ENCODE data around the gene SLC9A1. TPM values are rescaled to one million over a fixed set of nuclear protein-coding genes. Genes with fewer than 3 reads are reported as not detected.

SLC9A1 gene
- total and polyA plus RNA-seq, 4 donors: 4.5 to 24.9 (median 13.8) TPM

DNA sequence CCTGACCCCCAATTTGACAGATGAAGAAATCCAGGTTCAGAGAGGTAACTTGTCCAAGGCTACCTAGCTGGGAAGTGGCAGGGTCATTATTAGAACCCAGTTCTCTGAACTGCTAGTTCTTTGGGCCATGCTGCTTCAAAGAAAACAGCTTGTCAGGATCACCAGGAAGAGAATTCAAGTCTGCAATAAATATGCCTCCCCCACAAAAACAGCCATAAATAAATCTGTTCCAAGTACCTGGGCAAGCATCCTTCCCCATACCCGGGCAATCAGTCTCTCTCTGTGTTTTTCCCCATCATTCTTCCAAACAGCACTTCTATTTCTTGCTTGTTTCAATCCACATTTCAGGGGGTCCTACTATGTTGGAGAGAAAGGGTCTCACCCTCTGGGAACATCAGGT lies 34.1 kb downstream of the SLC9A1 start:
- ATAC-seq (ENCODE audit: low FRiP score) (no peak), DNase-seq (no peak)
- no peak overlapping the region for H3K27ac ChIP-seq (ENCODE audit: low read depth in 1 of 2, low read length in 2 of 2)
- H3K4me1 ChIP-seq (ENCODE audit: control insufficient read depth in 1 of 2, insufficient read depth in 2 of 2, low read length in 2 of 2): peaks cover 2 to 4% of the 10 kb centered on the region in 2 donors
- no peaks in the 10 kb centered on the region for H3K9me3 ChIP-seq (ENCODE audit: control insufficient read depth, low read length)
- H3K36me3 ChIP-seq (ENCODE audit: control insufficient read depth in 1 of 2, insufficient read depth in 2 of 2, low read length in 1 of 2): no peaks in the 10 kb centered on the region
- no peak overlapping the region for H3K4me3 ChIP-seq (ENCODE audit: low read length in 2 of 2)
- intact Hi-C loops (cut with DNase I): no loop called here
- H3K27me3 ChIP-seq (ENCODE audit: control insufficient read depth in 1 of 2, insufficient read depth in 2 of 2, low read length in 1 of 2): no peaks in the 10 kb centered on the region
- 69% methylated on average over 1 of the region's 1 CpG for WGBS, 2 donors

DNA sequence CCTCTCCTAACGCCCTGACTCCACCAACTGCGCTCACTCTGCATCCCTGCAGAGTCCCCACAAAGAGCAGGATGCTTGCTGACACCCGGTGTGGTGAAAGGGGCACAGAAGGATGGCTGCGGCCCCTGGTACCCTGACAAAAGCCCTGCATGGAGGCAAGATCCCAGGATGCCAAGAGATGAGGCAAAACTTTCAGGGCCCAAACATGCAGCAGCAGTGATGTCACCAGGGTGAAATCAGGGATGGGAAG lies 36.6 kb downstream of the SLC9A1 start:
- no peaks in the 10 kb centered on the region for H3K36me3 ChIP-seq (ENCODE audit: control insufficient read depth in 1 of 2, insufficient read depth in 2 of 2, low read length in 1 of 2)
- WGBS, 2 donors: 81% methylated on average over 4 of the region's 4 CpGs
- H3K27me3 ChIP-seq (ENCODE audit: control insufficient read depth in 1 of 2, insufficient read depth in 2 of 2, low read length in 1 of 2): no peaks in the 10 kb centered on the region
- intact Hi-C loops (cut with DNase I): loop anchor here (2.0 kb wide), 1 partner anchor 36 kb away; the partner anchor contains the start of gene SLC9A1 (in 2 of the 2)
- H3K4me3 ChIP-seq (ENCODE audit: low read length in 2 of 2): no peak overlapping the region
- DNase-seq: no peak
- H3K9me3 ChIP-seq (ENCODE audit: control insufficient read depth, low read length): no peaks in the 10 kb centered on the region
- peak overlapping the region; percentile 5 to 94 for H3K27ac ChIP-seq (ENCODE audit: low read depth in 1 of 2, low read length in 2 of 2)
- peaks cover 2 to 4% of the 10 kb centered on the region in 2 donors for H3K4me1 ChIP-seq (ENCODE audit: control insufficient read depth in 1 of 2, insufficient read depth in 2 of 2, low read length in 2 of 2)
- ATAC-seq (ENCODE audit: low FRiP score): no peak

DNA sequence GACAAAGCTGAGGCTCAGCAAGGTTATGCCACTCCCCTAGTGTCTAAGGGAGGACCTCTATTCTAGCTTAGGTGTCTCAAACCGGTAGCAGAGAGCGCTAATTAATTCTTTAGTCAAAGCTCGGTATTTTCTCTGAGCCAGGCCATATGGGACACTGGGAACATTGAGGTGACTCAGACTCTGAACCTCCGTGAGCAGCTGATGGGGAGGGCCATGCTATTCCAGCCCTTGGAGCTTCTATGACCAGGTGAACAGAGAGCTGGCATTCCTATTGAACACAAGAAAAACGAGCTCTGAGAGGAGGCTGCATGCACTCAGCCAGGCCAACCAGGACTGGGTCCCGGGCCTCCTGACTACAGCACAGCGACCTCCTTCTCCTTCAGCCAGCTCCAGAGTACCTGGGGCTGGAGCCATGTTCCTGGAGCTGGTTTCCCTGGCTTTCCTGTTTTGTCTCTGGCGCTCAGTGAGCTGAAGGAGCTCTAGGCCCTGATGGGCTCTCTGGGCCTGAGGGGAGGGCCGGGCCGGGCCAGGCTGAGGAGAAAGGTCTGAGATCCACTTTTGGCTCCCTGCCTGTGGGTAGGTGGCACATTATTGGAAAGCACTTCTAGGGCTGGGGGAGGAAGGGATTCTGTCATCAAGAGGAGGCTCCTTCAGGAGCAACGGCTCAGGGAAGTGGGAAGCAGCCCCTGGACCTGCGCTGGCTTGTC lies 37.0 kb downstream of the SLC9A1 start:
- intact Hi-C loops (cut with DNase I): loop anchor here (2.0 kb wide), 1 partner anchor 37 kb away; the partner anchor contains the start of gene SLC9A1 (in 2 of the 2)
- no peaks in the 10 kb centered on the region for H3K27me3 ChIP-seq (ENCODE audit: control insufficient read depth in 1 of 2, insufficient read depth in 2 of 2, low read length in 1 of 2)
- H3K36me3 ChIP-seq (ENCODE audit: control insufficient read depth in 1 of 2, insufficient read depth in 2 of 2, low read length in 1 of 2): no peaks in the 10 kb centered on the region
- H3K9me3 ChIP-seq (ENCODE audit: control insufficient read depth, low read length): no peaks in the 10 kb centered on the region
- peak overlapping the region in 1 of 2 donors; percentile 94 for H3K27ac ChIP-seq (ENCODE audit: low read depth in 1 of 2, low read length in 2 of 2)
- H3K4me3 ChIP-seq (ENCODE audit: low read length in 2 of 2): no peak overlapping the region
- DNase-seq: no peak
- no peak for ATAC-seq (ENCODE audit: low FRiP score)
- 53 to 56% methylated on average over 12 of the region's 12 CpGs for WGBS, 2 donors
- peaks cover 2 to 4% of the 10 kb centered on the region in 2 donors for H3K4me1 ChIP-seq (ENCODE audit: control insufficient read depth in 1 of 2, insufficient read depth in 2 of 2, low read length in 2 of 2)

DNA sequence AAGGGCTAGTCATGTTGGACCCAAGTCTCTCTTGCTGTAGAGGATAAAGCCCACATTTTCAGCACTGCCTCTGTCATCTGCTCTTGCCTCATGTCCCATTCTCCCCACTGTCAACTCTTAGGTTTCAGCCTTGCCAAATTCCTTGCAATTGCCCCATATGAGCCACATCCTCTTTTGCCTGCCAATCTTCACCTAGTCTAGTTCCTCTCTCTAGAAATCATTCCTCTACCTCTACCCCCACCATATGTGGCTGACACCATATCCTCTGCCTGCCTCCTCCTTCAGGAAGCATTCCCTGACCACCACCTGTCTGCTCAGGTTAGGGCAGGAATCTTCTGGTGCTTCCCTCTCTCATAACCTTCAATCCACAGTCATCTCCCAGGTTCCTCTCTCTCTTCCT lies 38.2 kb downstream of the SLC9A1 start:
- peaks cover 4% of the 10 kb centered on the region in 2 donors for H3K4me1 ChIP-seq (ENCODE audit: control insufficient read depth in 1 of 2, insufficient read depth in 2 of 2, low read length in 2 of 2)
- H3K27me3 ChIP-seq (ENCODE audit: control insufficient read depth in 1 of 2, insufficient read depth in 2 of 2, low read length in 1 of 2): no peaks in the 10 kb centered on the region
- no peak overlapping the region for H3K4me3 ChIP-seq (ENCODE audit: low read length in 2 of 2)
- no peaks in the 10 kb centered on the region for H3K36me3 ChIP-seq (ENCODE audit: control insufficient read depth in 1 of 2, insufficient read depth in 2 of 2, low read length in 1 of 2)
- H3K9me3 ChIP-seq (ENCODE audit: control insufficient read depth, low read length): no peaks in the 10 kb centered on the region
- intact Hi-C loops (cut with DNase I): no loop called here
- ATAC-seq (ENCODE audit: low FRiP score): no peak
- H3K27ac ChIP-seq (ENCODE audit: low read depth in 1 of 2, low read length in 2 of 2): peak overlapping the region in 1 of 2 donors; percentile 23
- DNase-seq: no peak

DNA sequence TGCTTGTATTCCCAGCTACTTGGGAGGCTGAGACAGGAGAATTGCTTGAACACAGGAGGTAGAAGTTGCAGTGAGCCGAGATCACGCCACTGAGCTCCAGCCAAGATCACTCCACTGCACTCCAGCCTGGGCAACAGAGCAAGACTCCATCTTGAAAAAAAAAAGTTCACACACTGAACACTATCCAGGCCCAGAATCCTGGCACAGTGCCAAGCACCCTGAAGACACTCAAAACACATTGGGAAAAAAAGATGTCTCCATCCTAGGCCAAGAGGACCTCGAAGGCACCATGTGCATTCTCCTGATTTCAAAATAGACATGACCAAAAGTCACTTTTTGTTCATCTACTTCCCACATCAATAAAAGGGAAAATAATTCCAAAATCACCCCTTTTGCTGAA lies 38.7 kb downstream of the SLC9A1 start:
- Histone ChIP-seq H3K27me3 (ENCODE audit: control insufficient read depth in 1 of 2, insufficient read depth in 2 of 2, low read length in 1 of 2) (no peaks in the 10 kb centered on the region), H3K27ac (ENCODE audit: low read depth in 1 of 2, low read length in 2 of 2) (no peak overlapping the region), H3K4me3 (ENCODE audit: low read length in 2 of 2) (no peak overlapping the region), H3K36me3 (ENCODE audit: control insufficient read depth in 1 of 2, insufficient read depth in 2 of 2, low read length in 1 of 2) (no peaks in the 10 kb centered on the region), H3K9me3 (ENCODE audit: control insufficient read depth, low read length) (no peaks in the 10 kb centered on the region), H3K4me1 (ENCODE audit: control insufficient read depth in 1 of 2, insufficient read depth in 2 of 2, low read length in 2 of 2) (peaks cover 4% of the 10 kb centered on the region in 2 donors)
- no peak for ATAC-seq (ENCODE audit: low FRiP score)
- 43 to 49% methylated on average over 3 of the region's 3 CpGs for WGBS, 2 donors
- intact Hi-C loops (cut with DNase I): no loop called here
- DNase-seq: peak in 1 of 2 donors; percentile 57

DNA sequence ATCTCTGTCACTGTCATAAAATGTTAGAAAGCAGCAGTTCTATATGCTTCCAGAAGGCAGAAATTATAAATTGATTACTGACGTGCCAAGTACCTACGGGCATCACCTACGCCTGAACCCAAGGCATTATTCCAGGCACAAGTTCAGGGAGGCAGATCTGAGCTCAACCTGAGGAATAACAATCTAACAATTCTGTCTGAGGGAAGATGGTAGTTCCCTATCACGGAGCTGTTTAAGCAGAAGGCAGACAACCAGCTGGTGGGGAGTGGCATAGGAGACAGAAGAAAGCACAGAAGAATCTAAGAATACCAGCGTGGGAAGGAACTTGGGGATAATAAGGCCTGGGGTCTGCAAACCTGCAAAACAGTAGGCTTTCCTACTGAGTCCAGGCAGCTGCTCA lies 40.4 kb downstream of the SLC9A1 start:
- ATAC-seq (ENCODE audit: low FRiP score) (no peak), DNase-seq (no peak)
- no peaks in the 10 kb centered on the region for H3K27me3 ChIP-seq (ENCODE audit: control insufficient read depth in 1 of 2, insufficient read depth in 2 of 2, low read length in 1 of 2)
- intact Hi-C loops (cut with DNase I): no loop called here
- no peak overlapping the region for H3K4me3 ChIP-seq (ENCODE audit: low read length in 2 of 2)
- 92 to 95% methylated on average over 5 of the region's 5 CpGs for WGBS, 2 donors
- H3K27ac ChIP-seq (ENCODE audit: low read depth in 1 of 2, low read length in 2 of 2): no peak overlapping the region
- H3K9me3 ChIP-seq (ENCODE audit: control insufficient read depth, low read length): no peaks in the 10 kb centered on the region
- H3K36me3 ChIP-seq (ENCODE audit: control insufficient read depth in 1 of 2, insufficient read depth in 2 of 2, low read length in 1 of 2): no peaks in the 10 kb centered on the region
- H3K4me1 ChIP-seq (ENCODE audit: control insufficient read depth in 1 of 2, insufficient read depth in 2 of 2, low read length in 2 of 2): peaks cover 4% of the 10 kb centered on the region in 2 donors

DNA sequence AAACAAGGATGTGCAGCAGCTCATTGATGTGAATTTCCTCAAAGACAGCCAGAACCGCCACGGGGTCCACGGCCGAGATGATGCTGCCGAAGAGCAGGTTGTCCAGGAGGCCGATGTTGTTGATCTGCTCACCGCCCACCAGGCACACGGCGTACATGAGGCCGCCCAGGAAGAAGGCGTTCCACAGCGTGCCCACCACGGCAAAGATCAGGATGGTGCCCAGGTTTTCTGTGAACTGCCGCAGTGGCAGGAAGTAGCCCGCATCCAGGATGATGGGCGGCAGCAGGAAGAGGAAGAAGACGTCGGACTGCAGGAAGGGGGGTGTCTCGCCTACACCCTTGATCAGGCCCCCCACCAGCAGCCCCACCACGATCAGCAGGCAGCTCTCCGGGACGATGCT lies 41.1 kb downstream of the SLC9A1 start:
- WGBS, 2 donors: 90 to 93% methylated on average over 22 of the region's 22 CpGs
- Histone ChIP-seq H3K4me3 (ENCODE audit: low read length in 2 of 2) (no peak overlapping the region), H3K9me3 (ENCODE audit: control insufficient read depth, low read length) (no peaks in the 10 kb centered on the region), H3K36me3 (ENCODE audit: control insufficient read depth in 1 of 2, insufficient read depth in 2 of 2, low read length in 1 of 2) (no peaks in the 10 kb centered on the region), H3K4me1 (ENCODE audit: control insufficient read depth in 1 of 2, insufficient read depth in 2 of 2, low read length in 2 of 2) (peaks cover 4% of the 10 kb centered on the region in 2 donors), H3K27me3 (ENCODE audit: control insufficient read depth in 1 of 2, insufficient read depth in 2 of 2, low read length in 1 of 2) (no peaks in the 10 kb centered on the region), H3K27ac (ENCODE audit: low read depth in 1 of 2, low read length in 2 of 2) (no peak overlapping the region)
- no peak for DNase-seq
- intact Hi-C loops (cut with DNase I): no loop called here
- no peak for ATAC-seq (ENCODE audit: low FRiP score)

DNA sequence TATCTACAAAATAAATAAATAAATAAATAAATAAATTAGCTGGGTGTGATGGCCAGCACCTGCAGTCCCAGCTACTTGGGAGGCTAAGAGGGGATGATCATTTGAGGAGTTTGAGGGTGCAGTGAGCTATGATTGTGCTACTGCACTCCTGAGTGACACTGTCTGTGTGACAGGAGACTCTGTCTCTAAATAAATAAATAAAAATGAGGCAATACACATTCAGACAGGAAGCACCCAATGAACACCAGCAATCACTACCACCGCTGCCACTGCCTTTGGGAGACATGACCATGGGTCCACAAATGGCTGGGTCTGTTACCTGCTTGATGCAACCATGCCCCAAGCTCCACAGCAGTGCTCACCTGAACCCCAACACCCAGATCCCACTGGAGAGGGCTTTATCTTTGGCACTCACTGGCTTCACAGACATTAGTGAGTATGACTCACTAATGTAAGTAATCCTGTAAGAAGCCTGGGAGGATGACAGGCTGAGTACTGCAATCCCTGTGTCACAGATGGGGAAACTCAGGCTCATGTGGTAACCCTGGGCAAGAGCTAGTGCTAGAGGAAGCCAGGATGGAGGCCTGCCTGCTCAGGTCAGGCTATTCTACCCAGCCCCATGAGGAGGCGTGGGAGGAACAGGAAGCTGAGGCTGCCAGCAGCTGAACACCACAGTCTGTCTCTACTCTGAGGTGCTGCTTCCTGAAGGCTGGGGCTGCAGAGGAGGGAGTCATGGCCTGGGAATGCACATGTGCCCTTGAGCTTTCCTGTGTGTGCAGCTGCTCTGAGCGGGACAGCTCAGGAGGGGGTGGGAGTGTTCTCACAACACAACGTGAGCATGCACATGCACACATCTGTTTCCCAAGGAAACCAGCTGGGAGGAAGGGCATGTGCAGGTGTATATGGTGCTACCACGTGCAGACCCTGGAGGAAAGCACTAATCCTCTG lies 43.0 kb downstream of the SLC9A1 start:
- H3K9me3 ChIP-seq (ENCODE audit: control insufficient read depth, low read length): no peaks in the 10 kb centered on the region
- no peaks in the 10 kb centered on the region for H3K36me3 ChIP-seq (ENCODE audit: control insufficient read depth in 1 of 2, insufficient read depth in 2 of 2, low read length in 1 of 2)
- peaks cover under 1 to 3% of the 10 kb centered on the region in 2 donors for H3K4me1 ChIP-seq (ENCODE audit: control insufficient read depth in 1 of 2, insufficient read depth in 2 of 2, low read length in 2 of 2)
- H3K4me3 ChIP-seq (ENCODE audit: low read length in 2 of 2): no peak overlapping the region
- H3K27ac ChIP-seq (ENCODE audit: low read depth in 1 of 2, low read length in 2 of 2): peak overlapping the region in 1 of 2 donors; percentile 7
- no peaks in the 10 kb centered on the region for H3K27me3 ChIP-seq (ENCODE audit: control insufficient read depth in 1 of 2, insufficient read depth in 2 of 2, low read length in 1 of 2)
- intact Hi-C loops (cut with DNase I): no loop called here
- DNase-seq (peak; percentile 92 to 93), ATAC-seq (ENCODE audit: low FRiP score) (peak; percentile 86)
- WGBS, 2 donors: 26 to 29% methylated on average over 5 of the region's 5 CpGs
